ENCODE measurements around the gene HPCAL1. TPM values are rescaled to one million over a fixed set of nuclear protein-coding genes. Genes with fewer than 3 reads are reported as not detected.

HPCAL1 gene
- total RNA-seq, 6 experiments from 2014 or later: 23.1 to 68.8 (median 29.1) TPM

- DNase-seq: no peak
- H3K36me3 ChIP-seq: peaks cover 0 to 3% (median 0%) of the 10 kb centered on the region in 4 donors
Observed at GRCh38 chr2:10371441-10372196, 68.9 kb downstream of the HPCAL1 start.

GRCh38 chr2:10372203-10372861, 69.6 kb downstream of the HPCAL1 start:
- H3K4me3 ChIP-seq: no peak overlapping the region
- intact Hi-C loops (cut with DNase I): no loop called here
- no peaks in the 10 kb centered on the region for H3K9me3 ChIP-seq
- H3K36me3 ChIP-seq: peaks cover 0 to 3% (median 0%) of the 10 kb centered on the region in 4 donors
- no peaks in the 10 kb centered on the region for H3K27me3 ChIP-seq
- 96% methylated on average over 8 of the region's 20 CpGs for WGBS (ENCODE audit: insufficient coverage, low coverage, low lambda C conversion rate, missing lambda C conversion rate)
- peaks cover 0 to 38% (median 18%) of the 10 kb centered on the region in 4 donors for H3K4me1 ChIP-seq
- no peak for TF ChIP-seq CTCF (IDR thresholded peaks at IDR 0.05)
- no peak for TF ChIP-seq POLR2A (IDR thresholded peaks at IDR 0.05)
- ATAC-seq (no peak), DNase-seq (no peak)
- no peak overlapping the region for H3K27ac ChIP-seq

More at GRCh38 chr2:10371441-10372196, 68.9 kb downstream of the HPCAL1 start:
- Histone ChIP-seq H3K4me1 (peaks cover 0 to 39% (median 18%) of the 10 kb centered on the region in 4 donors), H3K27ac (no peak overlapping the region), H3K4me3 (no peak overlapping the region), H3K9me3 (no peaks in the 10 kb centered on the region), H3K27me3 (no peaks in the 10 kb centered on the region)
- intact Hi-C loops (cut with DNase I): no loop called here
- 94% methylated on average over 10 of the region's 15 CpGs for WGBS (ENCODE audit: insufficient coverage, low coverage, low lambda C conversion rate, missing lambda C conversion rate)
- no peak for ATAC-seq
- no peak for TF ChIP-seq CTCF (IDR thresholded peaks at IDR 0.05)
- TF ChIP-seq POLR2A (IDR thresholded peaks at IDR 0.05): no peak

GRCh38 chr2:10372862-10373240, 70.1 kb downstream of the HPCAL1 start:
- Histone ChIP-seq H3K4me1 (peaks cover 0 to 34% (median 16%) of the 10 kb centered on the region in 4 donors), H3K27me3 (no peaks in the 10 kb centered on the region), H3K9me3 (no peaks in the 10 kb centered on the region), H3K27ac (no peak overlapping the region), H3K36me3 (peaks cover 0 to 3% (median 0%) of the 10 kb centered on the region in 4 donors), H3K4me3 (no peak overlapping the region)
- ATAC-seq (no peak), DNase-seq (no peak)
- TF ChIP-seq POLR2A (IDR thresholded peaks at IDR 0.05) (no peak), CTCF (IDR thresholded peaks at IDR 0.05) (no peak)
- intact Hi-C loops (cut with DNase I): no loop called here
- WGBS (ENCODE audit: insufficient coverage, low coverage, low lambda C conversion rate, missing lambda C conversion rate): no CpG with 5 or more reads among the region's 7 CpGs

- Histone ChIP-seq H3K4me3 (no peak overlapping the region), H3K27me3 (no peaks in the 10 kb centered on the region), H3K36me3 (peaks cover 0 to 3% (median 0%) of the 10 kb centered on the region in 4 donors), H3K4me1 (peaks cover 0 to 26% (median 12%) of the 10 kb centered on the region in 4 donors), H3K27ac (no peak overlapping the region), H3K9me3 (no peaks in the 10 kb centered on the region)
- DNase-seq: no peak
- 77% methylated on average over 4 of the region's 10 CpGs for WGBS (ENCODE audit: insufficient coverage, low coverage, low lambda C conversion rate, missing lambda C conversion rate)
- ATAC-seq: no peak
- TF ChIP-seq CTCF (IDR thresholded peaks at IDR 0.05) (no peak), POLR2A (IDR thresholded peaks at IDR 0.05) (no peak)
- intact Hi-C loops (cut with DNase I): no loop called here
Observed at GRCh38 chr2:10373931-10374330, 71.2 kb downstream of the HPCAL1 start.

All from right lobe of liver (tissue), 6 donors.